Small intestine (tissue), 7 donors: ENCODE data around the gene TF. TPM values are rescaled to one million over a fixed set of nuclear protein-coding genes. Genes with fewer than 3 reads are reported as not detected.
"Not testable (repeated sequence)": the region's sequence is repeated elsewhere in the genome, so short reads cannot be mapped to it uniquely, and the experiment has no call there.

Experiments used
- DNase-seq, 2 donors: peaks; one replicate each; pipeline versions ENCODE4 v3.0.0 to v3.0.0-alpha.2; 2013
- FAIRE-seq: peaks from 2 replicates; lab custom pipeline; 2012; peaks lifted over from hg19 to GRCh38; lab: Jason Lieb, UNC
- H3K27ac ChIP-seq, 3 donors: one replicate each; pipeline ENCODE4 v1.5.1; 2013; ENCODE audit warnings: low read length in 2 of 3, mild to moderate bottlenecking in 2 of 3, control low read depth in 1 of 3, inconsistent platforms in 1 of 3, low read depth in 1 of 3, moderate library complexity in 1 of 3
- H3K27me3 ChIP-seq, 3 donors: one replicate each; pipeline ENCODE4 v1.6.1; 2013; ENCODE audit warnings: low read length in 3 of 3, inconsistent platforms in 1 of 3; ENCODE audit not compliant: control insufficient read depth in 3 of 3, insufficient read depth in 3 of 3
- H3K36me3 ChIP-seq, 3 donors: one replicate each; pipeline ENCODE4 v1.6.1; 2013; ENCODE audit warnings: low read length in 3 of 3, inconsistent platforms in 1 of 3, low read depth in 1 of 3, mild to moderate bottlenecking in 1 of 3, moderate library complexity in 1 of 3; ENCODE audit not compliant: control insufficient read depth in 3 of 3, insufficient read depth in 2 of 3
- H3K4me1 ChIP-seq, 3 donors: one replicate each; pipeline ENCODE4 v1.6.1; 2013; ENCODE audit warnings: low read length in 2 of 3, inconsistent platforms in 1 of 3, low read depth in 1 of 3, mild to moderate bottlenecking in 1 of 3, moderate library complexity in 1 of 3; ENCODE audit not compliant: control insufficient read depth in 3 of 3, insufficient read depth in 2 of 3
- H3K4me3 ChIP-seq, 3 donors: one replicate each; pipeline ENCODE4 v1.5.1; 2013; ENCODE audit warnings: low read length in 3 of 3, control low read depth in 1 of 3, inconsistent platforms in 1 of 3, low read depth in 1 of 3, mild to moderate bottlenecking in 1 of 3, moderate library complexity in 1 of 3
- H3K9me3 ChIP-seq, 2 donors: one replicate each; pipeline ENCODE4 v1.6.1; 2013; ENCODE audit warnings: low read depth in 1 of 2, low read length in 1 of 2; ENCODE audit not compliant: control insufficient read depth in 2 of 2, insufficient read depth in 1 of 2
- WGBS, 3 donors: extraction: QIAGEN DNeasy Blood & Tissue Kit; methylation state at CpG; one replicate each; pipeline ENCODE4 v1.1.7; 2013; 5-methylcytosine and 5-hydroxymethylcytosine counted together
- polyA plus RNA-seq, 4 donors: library from polyadenylated mRNA; stranded (reverse) in 3 of 4; unstranded in 1 of 4; fragments of 200-250 nt in 3 of 4; fragments of 120-200 nt in 1 of 4; gene quantifications; one replicate each; pipeline versions ENCODE4 v1.2.1 to v1.2.3, GENCODE V29; 2013
- donor health status: healthy with polysubstance abuse.
- donor health status: control.
- donor health status: control.
- donor health status: Bipolar disorder and iron deficiency.
- donor health status: healthy.

TF gene
- polyA plus RNA-seq, 4 donors = under 0.01 to 8.3 (median 5.6) TPM; not detected in 1

- DNase-seq = no peak
- H3K27me3 ChIP-seq = no peaks in the 10 kb centered on the region
- no peaks in the 10 kb centered on the region for H3K4me1 ChIP-seq
- 45 to 68% (median 61%) methylated on average over 8 of the region's 8 CpGs for WGBS, 3 donors
- no peak overlapping the region for H3K27ac ChIP-seq
- H3K4me3 ChIP-seq = no peak overlapping the region
- no peaks in the 10 kb centered on the region for H3K9me3 ChIP-seq
- no peak for FAIRE-seq
- no peaks in the 10 kb centered on the region for H3K36me3 ChIP-seq
Measured at GRCh38 chr3:133777807-133778568, 31.8 kb downstream of the TF start.

DNA sequence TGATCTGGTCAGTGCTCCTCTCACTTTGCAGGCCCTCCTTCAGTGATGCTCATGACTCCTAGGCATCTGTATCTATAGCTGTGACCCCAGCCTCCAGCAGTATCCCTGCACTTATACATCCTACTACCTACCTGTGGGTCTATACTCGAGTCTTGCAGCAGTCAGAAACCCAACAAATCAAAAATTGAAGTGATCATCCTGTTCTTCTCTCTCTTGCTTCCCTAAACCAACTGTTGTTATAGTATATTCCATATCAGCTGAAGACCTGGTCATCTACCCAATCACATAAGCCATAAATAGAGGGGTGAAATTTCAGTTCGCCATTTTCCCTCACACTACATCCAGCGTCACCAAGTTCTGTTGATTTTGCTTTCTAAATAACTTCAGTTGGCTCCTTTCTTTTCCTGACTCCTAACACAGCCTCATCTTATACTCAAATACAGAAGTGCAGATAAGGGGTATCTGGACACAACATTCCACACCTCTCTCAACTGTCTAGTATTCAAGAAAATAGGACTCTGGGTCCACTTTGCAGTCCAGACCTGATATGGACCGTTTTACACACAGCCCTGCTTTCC is 33.5 kb downstream of the TF start:
- Histone ChIP-seq H3K9me3 (no peaks in the 10 kb centered on the region), H3K4me3 (no peak overlapping the region), H3K4me1 (no peaks in the 10 kb centered on the region), H3K27me3 (peaks cover 0 to 8% (median 0%) of the 10 kb centered on the region in 3 donors), H3K27ac (no peak overlapping the region), H3K36me3 (no peaks in the 10 kb centered on the region)
- WGBS, 3 donors = 49 to 86% (median 58%) methylated on average over 4 of the region's 4 CpGs
- no peak for FAIRE-seq
- DNase-seq = no peak

GRCh38 chr3:133780756-133781155 is 34.6 kb downstream of the TF start:
- 82 to 91% (median 88%) methylated on average over 6 of the region's 6 CpGs for WGBS, 3 donors

GRCh38 chr3:133781570-133781969 is 35.4 kb downstream of the TF start:
- no peak for DNase-seq
- Histone ChIP-seq H3K9me3 (no peaks in the 10 kb centered on the region), H3K36me3 (no peaks in the 10 kb centered on the region), H3K4me3 (no peak overlapping the region), H3K27ac (no peak overlapping the region), H3K27me3 (peaks cover 0 to 8% (median 0%) of the 10 kb centered on the region in 3 donors), H3K4me1 (no peaks in the 10 kb centered on the region)
- no peak for FAIRE-seq

More at GRCh38 chr3:133780756-133781155, 34.6 kb downstream of the TF start:
- FAIRE-seq, H3K9me3 ChIP-seq, H3K4me1 ChIP-seq, DNase-seq, H3K4me3 ChIP-seq, H3K36me3 ChIP-seq, H3K27ac ChIP-seq, H3K27me3 ChIP-seq: not testable (repeated sequence)

GRCh38 chr3:133782454-133782853 is 36.3 kb downstream of the TF start:
- 65 to 87% (median 83%) methylated on average over 2 of the region's 2 CpGs for WGBS, 3 donors
- no peaks in the 10 kb centered on the region for H3K4me1 ChIP-seq
- H3K27ac ChIP-seq = no peak overlapping the region
- FAIRE-seq (no peak), DNase-seq (no peak)
- H3K9me3 ChIP-seq = no peaks in the 10 kb centered on the region
- H3K4me3 ChIP-seq = no peak overlapping the region
- no peaks in the 10 kb centered on the region for H3K36me3 ChIP-seq
- peaks cover 0 to 8% (median 0%) of the 10 kb centered on the region in 3 donors for H3K27me3 ChIP-seq

DNA sequence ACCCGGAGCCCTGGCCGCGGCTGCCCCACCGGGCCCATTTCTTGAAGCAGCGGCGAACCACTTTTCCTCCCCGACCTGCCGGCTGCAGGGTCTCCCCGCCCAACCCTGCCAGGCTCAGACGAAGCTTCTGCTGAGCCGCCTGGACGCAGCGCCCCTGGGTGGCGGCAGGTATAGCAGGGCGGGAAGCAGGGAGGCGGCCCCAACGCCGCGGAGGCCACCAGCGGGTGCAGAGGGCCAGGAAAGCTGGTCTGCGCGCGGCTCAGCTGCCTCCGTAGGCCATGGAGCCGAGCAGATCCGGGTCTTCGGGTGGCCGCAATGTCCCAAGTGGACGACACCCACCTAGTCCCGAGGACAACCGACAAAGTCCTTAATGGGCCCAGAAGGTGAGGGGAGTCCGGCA is 37.6 kb downstream of the TF start:
- FAIRE-seq (no peak), DNase-seq (no peak)
- no peak overlapping the region for H3K4me3 ChIP-seq
- H3K4me1 ChIP-seq = no peaks in the 10 kb centered on the region
- no peaks in the 10 kb centered on the region for H3K36me3 ChIP-seq
- peaks cover 0 to 8% (median 3%) of the 10 kb centered on the region in 3 donors for H3K27me3 ChIP-seq
- WGBS, 3 donors = 58 to 77% (median 74%) methylated on average over 29 to 32 of the region's 32 CpGs
- no peaks in the 10 kb centered on the region for H3K9me3 ChIP-seq
- no peak overlapping the region for H3K27ac ChIP-seq

- Histone ChIP-seq H3K27me3 (peaks cover 0 to 8% (median 4%) of the 10 kb centered on the region in 3 donors), H3K4me3 (no peak overlapping the region), H3K36me3 (no peaks in the 10 kb centered on the region), H3K4me1 (no peaks in the 10 kb centered on the region), H3K9me3 (peaks cover 0 to 7% of the 10 kb centered on the region in 2 donors), H3K27ac (no peak overlapping the region)
- FAIRE-seq (no peak), DNase-seq (no peak)
- WGBS, 3 donors = 62 to 81% (median 79%) methylated on average over 2 of the region's 2 CpGs
Measured at GRCh38 chr3:133788024-133788423, 41.8 kb downstream of the TF start.

DNA sequence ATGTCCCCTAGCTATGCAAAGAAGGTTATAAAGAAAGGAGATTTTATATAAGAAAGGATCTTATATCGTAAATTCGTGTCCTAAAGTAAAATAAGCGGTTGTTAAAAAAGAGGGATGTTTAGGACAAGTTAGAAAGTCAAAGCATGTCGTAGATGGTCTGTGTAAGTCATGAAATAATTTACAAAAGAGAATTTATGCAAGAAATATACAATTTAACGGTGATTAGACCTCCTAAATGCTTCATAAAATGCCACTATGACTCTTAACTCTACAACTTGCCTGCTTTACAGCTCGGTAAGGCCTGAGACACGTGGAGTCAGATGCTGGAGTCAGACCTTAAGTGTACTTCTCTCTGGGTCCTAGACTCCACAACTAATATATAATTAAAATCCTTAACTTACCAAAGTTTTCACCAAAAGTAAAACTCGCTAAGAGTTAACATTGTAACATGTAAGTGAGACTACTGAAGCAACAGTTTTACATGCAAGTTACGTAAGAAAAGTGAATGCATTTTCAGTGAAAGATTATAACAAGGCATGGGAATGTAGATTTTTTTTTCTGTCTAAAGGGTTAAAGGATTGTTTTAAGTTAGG is 46.1 kb downstream of the TF start:
- H3K4me3 ChIP-seq = no peak overlapping the region
- no peak overlapping the region for H3K27ac ChIP-seq
- H3K27me3 ChIP-seq = peaks cover 0 to 4% (median 0%) of the 10 kb centered on the region in 3 donors
- no peaks in the 10 kb centered on the region for H3K36me3 ChIP-seq
- H3K9me3 ChIP-seq = peaks cover 0 to 7% of the 10 kb centered on the region in 2 donors
- FAIRE-seq = no peak
- DNase-seq = no peak
- 48 to 62% (median 48%) methylated on average over 9 of the region's 9 CpGs for WGBS, 3 donors
- no peaks in the 10 kb centered on the region for H3K4me1 ChIP-seq
